CD14-positive monocyte (primary cell): ENCODE measurements around the gene NMUR2. TPM values are rescaled to one million over a fixed set of nuclear protein-coding genes. Genes with fewer than 3 reads are reported as not detected.

Source experiments
- DNase-seq, 3 donors: peaks; one replicate each; pipeline ENCODE4 v3.0.0-alpha.2; 2011 to 2022
- H2AFZ ChIP-seq: 2 replicates; pipeline ENCODE4 v1.6.0; 2012; ENCODE audit warnings: mild to moderate bottlenecking, low read depth, low read length, inconsistent platforms; ENCODE audit not compliant: insufficient read depth, poor library complexity, severe bottlenecking
- H3K27ac ChIP-seq, 2 donors: 1 replicate in 1 of 2; 2 replicates in 1 of 2; pipeline ENCODE4 v1.5.1; 2012 to 2013; ENCODE audit warnings: low read length in 2 of 2, control low read depth in 1 of 2, inconsistent platforms in 1 of 2, low read depth in 1 of 2, mild to moderate bottlenecking in 1 of 2
- H3K27me3 ChIP-seq, 2 donors: one replicate each; pipeline versions ENCODE4 v1.6.0 to v1.6.1; 2011 to 2013; ENCODE audit warnings: low read length in 2 of 2; ENCODE audit not compliant: control insufficient read depth in 2 of 2, insufficient read depth in 2 of 2
- H3K36me3 ChIP-seq, 2 donors: replicated peaks in 1 of 2; 1 replicate in 1 of 2; 2 replicates in 1 of 2; pipeline versions ENCODE4 v1.5.1 to v1.6.1; 2012 to 2013; ENCODE audit warnings: low read length in 2 of 2, control low read depth in 1 of 2, inconsistent platforms in 1 of 2, mild to moderate bottlenecking in 1 of 2; ENCODE audit not compliant: insufficient read depth in 2 of 2, control insufficient read depth in 1 of 2
- H3K4me1 ChIP-seq, 2 donors: 1 replicate in 1 of 2; 2 replicates in 1 of 2; pipeline versions ENCODE4 v1.5.1 to v1.6.1; 2012 to 2013; ENCODE audit warnings: low read length in 2 of 2, control low read depth in 1 of 2, inconsistent platforms in 1 of 2, mild to moderate bottlenecking in 1 of 2, moderate library complexity in 1 of 2; ENCODE audit not compliant: insufficient read depth in 2 of 2, control insufficient read depth in 1 of 2
- H3K4me2 ChIP-seq: replicated peaks from 2 replicates; pipeline ENCODE3; 2012; ENCODE audit warnings: low read length, moderate library complexity, mild to moderate bottlenecking; ENCODE audit not compliant: poor library complexity, severe bottlenecking; ENCODE audit errors: extremely low read depth
- H3K4me3 ChIP-seq, 3 experiments: fragments of 200-600 bp in 1 of 3; sonication (generic) in 1 of 3; replicated peaks in 1 of 3; 1 replicate in 2 of 3; 2 replicates in 1 of 3; pipeline ENCODE4 v1.5.1; 2011 to 2013; ENCODE audit warnings: low read length in 3 of 3, mild to moderate bottlenecking in 3 of 3, control low read depth in 2 of 3, low read depth in 2 of 3, inconsistent platforms in 1 of 3, moderate library complexity in 1 of 3
- H3K79me2 ChIP-seq: 2 replicates; pipeline ENCODE4 v1.6.0; 2012; ENCODE audit warnings: mild to moderate bottlenecking, control low read depth, inconsistent platforms, low read length, moderate library complexity; ENCODE audit not compliant: insufficient read depth
- H3K9ac ChIP-seq: 2 replicates; pipeline ENCODE4 v1.6.0; 2017; ENCODE audit warnings: low read length, mild to moderate bottlenecking; ENCODE audit not compliant: insufficient read depth, poor library complexity, severe bottlenecking
- H3K9me3 ChIP-seq, 2 donors: replicated peaks in 1 of 2; 1 replicate in 1 of 2; 2 replicates in 1 of 2; pipeline versions ENCODE4 v1.5.1 to v1.6.1; 2012 to 2013; ENCODE audit warnings: low read length in 2 of 2, control low read depth in 1 of 2; ENCODE audit not compliant: control insufficient read depth in 1 of 2, insufficient read depth in 1 of 2
- H4K20me1 ChIP-seq: 2 replicates; pipeline ENCODE4 v1.6.0; 2012; ENCODE audit warnings: mild to moderate bottlenecking, low read length, control low read depth, moderate library complexity; ENCODE audit not compliant: insufficient read depth
- H3K27ac Mint-ChIP-seq, 7 donors: one replicate each; pipeline ENCODE4 v1.8.0; 2020; ENCODE audit warnings: mild to moderate bottlenecking in 7 of 7, mixed read lengths in 7 of 7, moderate library complexity in 6 of 7, inconsistent platforms in 2 of 7
- H3K27me3 Mint-ChIP-seq, 3 donors: one replicate each; pipeline ENCODE4 v1.8.0; 2021 to 2022; ENCODE audit warnings: low read depth in 3 of 3, mild to moderate bottlenecking in 3 of 3, mixed read lengths in 3 of 3, moderate library complexity in 3 of 3, inconsistent platforms in 1 of 3
- H3K36me3 Mint-ChIP-seq, 2 donors: one replicate each; pipeline ENCODE4 v1.8.0; 2020; ENCODE audit warnings: mixed read lengths in 2 of 2, inconsistent platforms in 1 of 2, mild to moderate bottlenecking in 1 of 2
- H3K4me1 Mint-ChIP-seq: one replicate; pipeline ENCODE4 v1.8.0; 2020; ENCODE audit warnings: mild to moderate bottlenecking, mixed read lengths
- H3K4me3 Mint-ChIP-seq, 2 donors: one replicate each; pipeline ENCODE4 v1.8.0; 2020; ENCODE audit warnings: mild to moderate bottlenecking in 2 of 2, mixed read lengths in 2 of 2, moderate library complexity in 1 of 2
- H3K9me3 Mint-ChIP-seq, 7 donors: one replicate each; pipeline ENCODE4 v1.8.0; 2020 to 2022; ENCODE audit warnings: mixed read lengths in 7 of 7, mild to moderate bottlenecking in 6 of 7, moderate library complexity in 6 of 7, inconsistent platforms in 2 of 7
- CTCF ChIP-seq: fragments of 200-600 bp; IDR thresholded peaks from one replicate; pipeline ENCODE4 v1.8.0; 2022; ENCODE audit warnings: antibody characterized with exemption, mild to moderate bottlenecking
- WGBS: methylation state at CpG from one replicate; pipeline ENCODE4 v1.1.5; 2013; ENCODE audit warnings: missing lambda C conversion rate; ENCODE audit not compliant: insufficient coverage; 5-methylcytosine and 5-hydroxymethylcytosine counted together
- intact Hi-C, 2 donors: fragments of 100-400 bp; cut with micrococcal nuclease; formaldehyde crosslinking; loops; one replicate each; pipeline versions ENCODE4 v1.15.0 to v1.15.1; 2023
- polyA plus RNA-seq, 3 donors: library from polyadenylated mRNA; depleted of rRNA in 1 of 3; unstranded in 2 of 3; stranded (reverse) in 1 of 3; fragments of 300-500 nt in 2 of 3; fragments of >200 nt in 1 of 3; fragmentation: Illumina TruSeq in 2 of 3; gene quantifications; 1 replicate in 2 of 3; 2 replicates in 1 of 3; pipeline ENCODE4 v1.2.3, GENCODE V29; 2012 to 2021

NMUR2 gene
- polyA plus RNA-seq, 3 donors: not detected

GRCh38 chr5:152424501-152424900 is 19.4 kb upstream of the NMUR2 start:
- no peaks in the 10 kb centered on the region for H3K4me1 ChIP-seq
- H3K27me3 Mint-ChIP-seq: no peaks in the 10 kb centered on the region
- H3K36me3 Mint-ChIP-seq: no peaks in the 10 kb centered on the region
- intact Hi-C loops: no loop called here
- H3K4me1 Mint-ChIP-seq: no peaks in the 10 kb centered on the region
- no peaks in the 10 kb centered on the region for H3K79me2 ChIP-seq
- no peaks in the 10 kb centered on the region for H3K9me3 Mint-ChIP-seq
- DNase-seq: no peak
- no peaks in the 10 kb centered on the region for H4K20me1 ChIP-seq
- no peaks in the 10 kb centered on the region for H3K9me3 ChIP-seq
- no peaks in the 10 kb centered on the region for H3K27me3 ChIP-seq
- WGBS: no CpG with 5 or more reads among the region's 2 CpGs
- no peak overlapping the region for H3K27ac ChIP-seq
- no peak overlapping the region for H3K27ac Mint-ChIP-seq
- no peak for TF ChIP-seq CTCF
- H3K36me3 ChIP-seq: no peaks in the 10 kb centered on the region
- H3K4me3 ChIP-seq: no peak overlapping the region
- H3K4me2 ChIP-seq: no peak overlapping the region
- H2AFZ ChIP-seq: no peak overlapping the region
- H3K9ac ChIP-seq: no peak overlapping the region
- no peak overlapping the region for H3K4me3 Mint-ChIP-seq

- no peak overlapping the region for H2AFZ ChIP-seq
- H3K9me3 Mint-ChIP-seq: no peaks in the 10 kb centered on the region
- no peak overlapping the region for H3K9ac ChIP-seq
- no peak overlapping the region for H3K4me2 ChIP-seq
- TF ChIP-seq CTCF: no peak
- WGBS: 81% methylated on average over 2 of the region's 2 CpGs
- no peak overlapping the region for H3K27ac Mint-ChIP-seq
- H3K4me3 Mint-ChIP-seq: no peak overlapping the region
- no peaks in the 10 kb centered on the region for H3K36me3 Mint-ChIP-seq
- H3K79me2 ChIP-seq: no peaks in the 10 kb centered on the region
- H3K36me3 ChIP-seq: no peaks in the 10 kb centered on the region
- no peak overlapping the region for H3K4me3 ChIP-seq
- H3K4me1 ChIP-seq: no peaks in the 10 kb centered on the region
- no peak overlapping the region for H3K27ac ChIP-seq
- no peaks in the 10 kb centered on the region for H4K20me1 ChIP-seq
- H3K27me3 Mint-ChIP-seq: no peaks in the 10 kb centered on the region
- DNase-seq: no peak
- H3K9me3 ChIP-seq: no peaks in the 10 kb centered on the region
- H3K4me1 Mint-ChIP-seq: no peaks in the 10 kb centered on the region
- intact Hi-C loops: no loop called here
- H3K27me3 ChIP-seq: no peaks in the 10 kb centered on the region
Measured at GRCh38 chr5:152422081-152422480, 17.0 kb upstream of the NMUR2 start.
